ENCODE measurements around the gene MRPL48.

DNA sequence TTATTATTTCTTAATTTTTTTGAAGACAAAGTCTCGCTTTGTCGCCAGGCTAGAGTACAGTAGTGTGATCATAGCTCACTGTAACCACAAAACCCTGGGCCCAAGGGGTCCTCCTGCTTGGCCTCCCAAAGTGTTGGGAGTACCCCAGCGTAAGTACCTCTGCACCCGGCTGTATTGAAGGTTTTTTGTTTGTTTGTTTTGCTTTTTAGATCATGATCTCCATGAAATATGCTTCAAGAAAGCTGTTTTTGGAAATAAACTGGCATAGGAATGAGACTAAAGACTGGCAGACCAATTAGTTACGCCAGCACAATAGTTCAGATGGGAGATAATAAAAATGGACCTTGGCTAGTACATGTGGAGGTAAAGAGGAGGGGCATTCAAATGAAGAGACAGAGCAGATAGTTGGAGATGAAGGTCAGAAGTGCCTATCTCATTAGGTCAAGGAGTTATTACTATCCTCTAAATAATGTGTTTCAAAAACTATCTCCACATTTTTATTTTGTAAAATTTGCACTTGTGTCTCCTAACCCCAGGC is 4.1 kb upstream of the MRPL48 start:
- TF ChIP-seq, protein P1, sequence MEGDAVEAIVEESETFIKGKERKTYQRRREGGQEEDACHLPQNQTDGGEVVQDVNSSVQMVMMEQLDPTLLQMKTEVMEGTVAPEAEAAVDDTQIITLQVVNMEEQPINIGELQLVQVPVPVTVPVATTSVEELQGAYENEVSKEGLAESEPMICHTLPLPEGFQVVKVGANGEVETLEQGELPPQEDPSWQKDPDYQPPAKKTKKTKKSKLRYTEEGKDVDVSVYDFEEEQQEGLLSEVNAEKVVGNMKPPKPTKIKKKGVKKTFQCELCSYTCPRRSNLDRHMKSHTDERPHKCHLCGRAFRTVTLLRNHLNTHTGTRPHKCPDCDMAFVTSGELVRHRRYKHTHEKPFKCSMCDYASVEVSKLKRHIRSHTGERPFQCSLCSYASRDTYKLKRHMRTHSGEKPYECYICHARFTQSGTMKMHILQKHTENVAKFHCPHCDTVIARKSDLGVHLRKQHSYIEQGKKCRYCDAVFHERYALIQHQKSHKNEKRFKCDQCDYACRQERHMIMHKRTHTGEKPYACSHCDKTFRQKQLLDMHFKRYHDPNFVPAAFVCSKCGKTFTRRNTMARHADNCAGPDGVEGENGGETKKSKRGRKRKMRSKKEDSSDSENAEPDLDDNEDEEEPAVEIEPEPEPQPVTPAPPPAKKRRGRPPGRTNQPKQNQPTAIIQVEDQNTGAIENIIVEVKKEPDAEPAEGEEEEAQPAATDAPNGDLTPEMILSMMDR (IDR thresholded peaks at IDR 0.05): no peak
- no peak for TF ChIP-seq POLR2A (IDR thresholded peaks at IDR 0.05)

Data from body of pancreas (tissue), 4 donors.